GM19467 (cell line): ENCODE results near the gene MIPOL1.

Source experiments
- ATAC-seq: cut with Tn5 transposase; IDR thresholded peaks from one replicate; pipeline ENCODE4 v1.9.1; 2021; ENCODE audit warnings: mild to moderate bottlenecking, moderate library complexity; ENCODE audit not compliant: unreplicated experiment

The MIPOL1 gene

GRCh38 chr14:37583358-37584210 lies 385.8 kb downstream of the MIPOL1 start:
- no peak for ATAC-seq

- ATAC-seq, result no peak
Observed at GRCh38 chr14:37584211-37585100, 386.7 kb downstream of the MIPOL1 start.

- ATAC-seq, result no peak
Observed at GRCh38 chr14:37585101-37585511, 387.4 kb downstream of the MIPOL1 start.

GRCh38 chr14:37585971-37586796 lies 388.4 kb downstream of the MIPOL1 start:
- no peak for ATAC-seq

- ATAC-seq, result no peak
Observed at GRCh38 chr14:37586797-37587130, 389.0 kb downstream of the MIPOL1 start.

DNA sequence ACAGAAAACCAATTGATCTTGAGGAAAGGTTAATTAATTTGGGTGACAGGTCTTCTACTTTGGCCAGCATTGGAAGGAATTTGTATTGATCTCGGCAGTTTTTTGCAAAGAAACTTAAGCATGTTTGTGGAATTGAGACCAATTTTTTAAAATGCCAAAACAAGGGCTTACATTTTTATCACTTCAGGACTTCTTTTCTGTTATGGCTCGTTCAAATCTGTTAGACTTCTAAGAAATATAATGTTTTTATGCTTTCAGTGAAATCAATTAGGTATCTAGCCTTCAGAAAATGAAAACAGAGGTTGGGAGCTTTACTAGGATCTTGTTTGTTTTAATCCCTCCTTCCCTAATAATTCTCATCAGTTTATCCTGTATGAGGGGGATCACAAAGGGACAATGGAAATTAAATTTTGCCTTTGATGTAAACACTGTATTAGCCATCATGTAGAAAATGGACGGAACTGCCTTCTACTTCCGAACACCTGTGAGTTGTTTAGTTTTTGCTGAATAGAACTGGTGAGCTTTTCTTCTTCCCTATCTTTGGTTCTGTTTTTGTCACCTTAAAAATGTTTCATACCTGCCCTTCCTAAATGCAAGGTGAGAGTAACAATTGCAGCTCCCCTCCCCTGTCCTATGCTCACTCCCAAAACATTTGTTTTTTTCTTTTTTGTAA lies 389.5 kb downstream of the MIPOL1 start:
- ATAC-seq, result no peak

- ATAC-seq, result no peak
Observed at GRCh38 chr14:37587881-37588666, 390.3 kb downstream of the MIPOL1 start.

DNA sequence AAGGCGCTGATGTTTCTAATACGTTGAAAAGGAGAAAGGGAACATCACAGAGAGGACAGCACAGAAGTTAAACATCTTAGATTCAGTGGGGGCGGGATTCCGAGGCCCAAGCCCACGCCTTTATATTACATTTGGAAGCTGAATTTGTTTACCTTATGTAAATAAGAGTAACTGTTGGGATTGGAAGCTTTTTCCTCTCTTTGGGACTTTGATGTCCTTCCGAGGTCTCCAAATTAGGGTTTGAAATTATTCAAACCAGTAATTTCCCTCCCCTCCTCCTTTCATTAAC lies 390.9 kb downstream of the MIPOL1 start:
- no peak for ATAC-seq

DNA sequence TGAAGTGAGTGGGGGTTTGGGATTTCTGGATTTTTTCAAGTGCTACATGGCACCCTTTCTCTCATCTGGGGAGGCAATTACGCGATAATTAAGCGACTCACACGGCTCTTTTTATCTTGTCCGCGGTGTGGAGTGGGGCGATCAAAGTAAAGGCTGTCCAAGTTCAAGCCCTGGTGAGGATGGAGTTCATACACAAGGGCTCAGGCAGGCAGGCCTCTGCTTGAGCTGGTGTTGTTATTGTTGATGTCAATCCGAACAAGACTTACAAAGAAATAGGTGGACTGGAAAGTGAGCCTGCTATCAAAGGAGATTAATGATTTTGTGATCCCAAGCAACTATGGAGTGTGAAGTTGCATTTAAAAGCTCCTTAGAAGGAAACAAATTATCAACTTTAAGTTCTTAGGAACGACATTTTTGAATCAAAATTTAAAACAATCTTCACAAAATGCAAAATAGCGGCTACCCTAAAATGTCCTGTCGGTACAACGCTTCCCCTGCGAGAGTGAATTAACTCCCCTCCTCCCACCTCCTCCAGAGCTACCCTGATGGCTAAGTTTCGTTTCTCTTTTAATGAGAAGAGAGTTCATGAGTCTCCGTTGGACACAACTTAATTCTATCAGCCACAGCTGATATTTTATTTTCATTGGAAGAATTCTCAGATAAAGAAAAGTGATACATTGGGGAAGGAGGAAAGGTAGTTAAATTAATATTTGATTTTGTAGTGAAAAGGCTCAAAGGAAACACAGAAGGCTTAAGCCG lies 391.4 kb downstream of the MIPOL1 start:
- no peak for ATAC-seq

GRCh38 chr14:37589715-37590427 lies 392.1 kb downstream of the MIPOL1 start:
- ATAC-seq, result no peak

DNA sequence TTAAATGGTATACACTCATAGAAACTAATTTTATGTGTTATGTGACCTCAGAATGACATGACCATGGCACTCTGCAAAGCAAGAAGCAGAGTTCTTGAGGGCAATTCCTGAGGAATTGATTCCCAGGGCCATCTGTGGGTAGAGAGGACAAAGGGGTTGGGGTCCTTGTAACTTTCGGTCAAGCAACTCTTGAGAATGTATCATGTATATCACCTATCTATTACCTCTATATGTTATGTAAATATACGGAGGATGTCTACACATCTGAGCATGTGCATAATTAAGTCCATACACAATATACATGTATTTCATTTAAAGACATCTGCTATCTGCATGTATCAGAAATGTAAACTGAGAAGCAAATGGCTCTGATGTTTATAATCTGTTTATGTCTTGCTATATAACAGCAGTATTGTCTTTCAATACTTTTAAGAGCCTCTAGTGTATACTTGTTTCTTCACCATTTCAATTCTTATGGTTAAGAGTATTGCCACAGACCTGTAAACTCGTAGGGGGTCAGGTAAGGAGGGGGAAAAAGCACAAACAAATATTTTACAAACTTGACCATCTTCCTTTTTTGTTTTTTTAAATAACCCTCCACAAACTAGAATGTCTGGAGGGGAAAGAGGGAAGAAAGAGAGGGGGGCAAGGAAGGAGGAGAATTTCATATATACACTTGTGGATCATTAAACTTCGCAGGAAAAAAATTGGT lies 392.8 kb downstream of the MIPOL1 start:
- ATAC-seq, result no peak

GRCh38 chr14:37591311-37591940 lies 393.7 kb downstream of the MIPOL1 start:
- no peak for ATAC-seq

DNA sequence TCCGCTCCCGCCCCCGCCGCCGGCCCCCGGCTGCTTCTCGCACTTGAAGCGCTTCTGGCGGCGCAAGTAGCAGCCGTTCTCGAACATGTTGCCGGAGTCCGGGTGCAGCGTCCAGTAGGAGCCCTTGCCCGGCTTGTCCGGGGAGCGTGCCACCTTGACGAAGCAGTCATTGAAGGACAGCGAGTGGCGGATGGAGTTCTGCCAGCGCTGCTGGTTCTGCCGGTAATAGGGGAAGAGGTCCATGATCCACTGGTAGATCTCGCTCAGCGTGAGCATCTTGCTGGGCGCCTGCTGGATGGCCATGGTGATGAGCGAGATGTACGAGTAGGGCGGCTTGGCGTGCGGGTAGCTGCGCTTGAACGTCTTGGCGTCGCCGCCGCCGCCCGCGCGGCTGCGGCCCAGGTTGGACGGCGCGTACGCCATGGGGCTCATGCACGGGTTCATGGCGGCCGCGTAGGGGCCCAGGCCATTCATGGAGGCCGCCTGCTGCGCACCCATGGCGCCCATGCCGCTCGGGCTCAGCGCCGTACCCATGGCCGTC lies 394.3 kb downstream of the MIPOL1 start:
- ATAC-seq, result no peak

DNA sequence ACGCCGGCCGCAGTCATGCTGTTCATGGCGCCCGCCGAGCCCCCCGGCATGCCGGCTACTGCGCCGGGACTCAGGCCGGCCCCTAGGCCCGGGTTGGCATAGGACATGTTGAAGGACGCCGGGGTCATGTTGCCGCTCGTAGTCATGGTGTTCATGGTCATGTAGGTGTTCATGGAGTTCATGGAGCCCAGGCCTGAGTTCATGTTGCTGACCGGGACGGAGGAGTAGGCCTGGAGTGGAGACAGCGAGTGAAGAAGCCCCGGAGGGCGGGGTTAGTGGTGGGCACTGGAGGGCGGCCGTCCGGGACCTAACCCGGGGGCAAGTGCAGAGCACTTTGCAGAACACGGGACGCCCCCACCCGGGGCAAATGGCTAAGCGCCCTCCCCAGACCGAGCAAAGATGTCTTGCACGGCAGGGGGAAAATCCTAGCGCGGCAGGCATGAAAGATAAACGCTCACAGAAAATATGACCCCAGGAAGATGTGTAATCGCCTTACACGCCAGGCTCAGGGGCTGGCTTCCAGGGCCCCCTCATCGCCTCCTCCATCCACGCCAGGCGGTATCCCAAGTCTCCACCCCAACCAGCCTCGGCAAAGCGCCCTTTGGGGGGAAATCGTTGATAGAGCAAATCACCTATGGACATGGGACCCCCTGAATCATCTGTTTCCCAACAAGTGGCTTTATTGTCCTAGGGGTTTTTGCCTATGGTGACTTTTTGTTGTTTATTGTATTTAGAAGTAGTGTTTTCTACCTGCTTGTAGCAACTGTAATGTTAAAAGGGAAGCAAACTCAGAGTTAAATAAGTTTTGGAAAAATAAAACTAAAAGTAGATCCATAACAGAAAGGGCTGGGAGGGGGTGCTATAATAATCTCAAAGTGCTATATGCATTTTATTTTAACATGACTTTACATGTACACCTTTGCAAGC lies 395.0 kb downstream of the MIPOL1 start:
- no peak for ATAC-seq

DNA sequence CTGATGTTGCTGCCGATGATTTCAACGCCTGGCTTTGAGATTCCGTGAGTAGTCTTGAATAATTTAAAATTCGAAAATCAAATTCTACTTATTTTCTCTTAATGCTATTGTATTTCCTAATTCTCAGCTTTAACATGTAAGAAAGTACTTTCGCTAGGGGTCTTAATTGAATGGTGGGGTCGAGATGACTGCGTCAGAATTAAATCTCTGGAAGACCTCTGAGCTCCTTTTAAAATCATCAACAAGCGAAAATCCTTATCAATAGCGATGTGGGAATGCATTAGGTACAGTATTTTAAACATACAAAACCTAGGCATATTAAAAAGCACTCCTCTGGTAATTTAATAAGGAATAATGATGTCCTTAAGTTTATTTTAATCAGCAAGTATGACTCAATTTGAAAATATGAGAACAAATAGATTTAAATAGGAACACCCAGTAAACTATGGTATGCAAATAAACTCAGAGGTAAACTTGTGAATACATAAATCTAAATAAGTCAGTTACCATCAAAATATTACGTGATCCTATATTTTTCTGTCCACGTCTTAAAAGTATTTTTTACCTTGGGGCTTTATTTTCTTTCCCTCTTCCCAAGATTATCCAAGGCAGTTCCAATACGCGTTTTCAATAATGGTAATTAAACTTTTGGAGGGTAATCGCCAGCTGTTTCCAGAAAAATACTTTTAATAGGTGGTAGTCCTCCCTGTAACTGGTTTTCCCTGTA lies 395.9 kb downstream of the MIPOL1 start:
- no peak for ATAC-seq
